Mononuclear cell (primary cell): ENCODE results near the gene CHRNB4. TPM values are rescaled to one million over a fixed set of nuclear protein-coding genes. Genes with fewer than 3 reads are reported as not detected.

Experiments used
- H3K27me3 ChIP-seq: 2 replicates; pipeline ENCODE4 v1.6.0; 2011; ENCODE audit warnings: low read length, control low read depth; ENCODE audit not compliant: insufficient read depth
- H3K4me1 ChIP-seq: 2 replicates; pipeline ENCODE4 v1.5.1; 2011; ENCODE audit warnings: mild to moderate bottlenecking, low read length, control low read depth; ENCODE audit not compliant: insufficient read depth
- H3K4me3 ChIP-seq: 2 replicates; pipeline ENCODE4 v1.5.1; 2011; ENCODE audit warnings: mild to moderate bottlenecking, low read length, moderate library complexity
- H3K9me3 ChIP-seq: 2 replicates; pipeline ENCODE4 v1.5.1; 2011; ENCODE audit warnings: low read depth, mild to moderate bottlenecking, control low read depth, low read length
- total RNA-seq: library from RNA; depleted of rRNA; stranded (reverse); fragments of >200 nt; gene quantifications from one replicate; pipeline ENCODE4 v1.2.3, GENCODE V29; 2012

CHRNB4 gene
- total RNA-seq, 1 donor, result not detected

DNA sequence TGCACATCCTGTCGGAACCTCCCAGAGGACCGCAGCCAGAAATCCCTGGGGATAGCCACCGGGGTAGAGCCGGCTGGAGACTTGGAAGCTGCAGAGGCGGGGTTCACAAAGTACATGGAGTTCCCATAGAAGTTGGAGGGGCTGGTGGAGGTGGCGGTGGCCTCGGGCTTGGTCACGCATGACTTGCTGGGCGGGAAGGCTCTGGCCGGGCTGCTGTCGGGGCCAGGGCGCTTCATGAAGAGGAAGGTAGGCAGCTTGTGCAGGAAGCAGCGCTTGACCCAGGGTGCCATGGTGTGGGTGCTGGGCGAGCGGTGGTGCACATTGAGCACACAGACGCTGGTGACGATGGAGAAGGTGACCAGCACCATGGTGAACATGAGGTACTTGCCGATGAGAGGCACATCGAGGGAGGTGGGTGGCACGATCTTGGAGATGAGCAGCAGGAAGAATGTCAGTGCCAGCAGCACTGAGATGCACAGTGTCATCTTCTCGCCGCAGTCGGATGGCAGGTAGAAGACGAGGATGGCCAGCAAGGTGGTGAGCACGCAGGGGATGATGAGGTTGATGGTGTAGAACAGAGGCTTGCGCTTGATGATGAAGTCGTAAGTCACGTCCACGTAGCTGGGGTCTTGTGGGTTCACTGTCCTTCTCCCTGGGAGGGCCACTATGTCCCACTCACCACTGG, 11.8 kb downstream of the CHRNB4 start:
- Histone ChIP-seq H3K4me1 (no peaks in the 10 kb centered on the region), H3K4me3 (no peak overlapping the region), H3K9me3 (no peaks in the 10 kb centered on the region), H3K27me3 (no peaks in the 10 kb centered on the region)

DNA sequence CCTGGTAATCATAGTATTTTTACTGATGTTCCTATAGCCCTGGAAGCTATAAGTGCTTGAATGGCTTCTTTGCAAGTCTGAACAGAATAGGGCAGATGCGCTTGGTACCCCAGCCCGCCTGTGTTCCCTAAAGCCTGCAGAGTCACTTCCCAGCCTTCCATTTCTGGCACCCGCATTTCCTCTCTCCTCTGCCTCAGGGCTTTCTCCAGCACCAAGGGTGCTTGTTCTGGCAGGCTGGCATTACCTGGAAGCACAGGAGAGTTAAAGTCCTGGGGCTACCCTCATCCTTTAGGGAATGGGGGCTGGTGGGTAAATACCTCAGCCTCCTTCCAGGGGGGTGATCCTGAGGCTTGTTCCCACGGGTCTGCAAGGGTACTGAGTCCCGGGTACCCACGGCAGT, 12.8 kb downstream of the CHRNB4 start:
- Histone ChIP-seq H3K4me3 (no peak overlapping the region), H3K9me3 (no peaks in the 10 kb centered on the region), H3K27me3 (no peaks in the 10 kb centered on the region), H3K4me1 (no peaks in the 10 kb centered on the region)

DNA sequence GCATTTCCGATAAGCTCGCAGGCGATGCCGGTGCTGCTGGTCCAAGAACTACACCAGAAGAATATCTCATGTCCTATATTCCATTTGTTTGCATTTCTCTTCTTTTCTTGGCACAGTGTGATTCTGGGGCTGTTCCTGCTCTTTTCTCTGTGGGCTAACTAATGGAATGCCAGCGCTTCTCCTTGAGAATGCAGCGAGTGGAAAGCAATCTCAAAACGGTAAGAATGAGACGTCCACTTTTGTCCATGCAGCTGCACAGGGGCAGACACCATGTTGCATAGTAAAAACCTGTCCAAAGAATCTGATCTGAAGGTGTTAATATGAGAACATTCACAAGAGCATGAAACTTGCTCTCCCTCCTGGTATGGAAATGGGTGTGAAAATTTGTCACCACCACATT, 13.7 kb downstream of the CHRNB4 start:
- Histone ChIP-seq H3K4me3 (no peak overlapping the region), H3K9me3 (no peaks in the 10 kb centered on the region), H3K4me1 (no peaks in the 10 kb centered on the region), H3K27me3 (peaks cover 4% of the 10 kb centered on the region)

DNA sequence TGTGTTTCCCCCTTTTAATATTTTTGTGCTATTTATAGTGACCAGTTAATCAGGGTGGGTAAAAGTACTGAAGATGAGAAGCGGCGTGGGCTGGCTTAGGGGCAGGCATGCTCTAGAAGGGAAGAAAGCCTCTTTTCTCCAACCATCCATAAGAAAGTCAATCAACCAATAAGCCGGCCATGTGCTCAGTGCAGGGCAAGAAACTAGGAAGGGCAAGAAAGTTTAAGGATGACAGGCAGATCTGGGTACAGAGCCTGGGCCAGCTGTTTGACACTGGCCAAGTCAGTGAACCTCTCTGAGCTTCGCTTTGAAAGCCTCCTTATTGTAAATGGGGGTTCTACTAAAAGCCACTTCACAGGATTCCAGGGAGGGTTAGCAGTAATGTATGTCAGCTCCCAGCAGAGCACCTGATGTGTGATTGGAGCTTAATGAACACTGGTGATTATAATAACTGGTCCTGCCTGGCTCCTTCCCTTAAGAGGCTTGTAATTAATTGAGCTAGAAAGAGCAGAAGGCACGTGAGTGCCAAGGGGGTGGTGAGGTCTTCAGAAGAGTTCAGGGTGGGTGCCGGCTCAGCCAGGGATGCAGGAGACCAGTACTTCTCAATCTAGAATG, 14.5 kb downstream of the CHRNB4 start:
- no peaks in the 10 kb centered on the region for H3K4me1 ChIP-seq
- peaks cover 13% of the 10 kb centered on the region for H3K27me3 ChIP-seq
- no peaks in the 10 kb centered on the region for H3K9me3 ChIP-seq
- no peak overlapping the region for H3K4me3 ChIP-seq

DNA sequence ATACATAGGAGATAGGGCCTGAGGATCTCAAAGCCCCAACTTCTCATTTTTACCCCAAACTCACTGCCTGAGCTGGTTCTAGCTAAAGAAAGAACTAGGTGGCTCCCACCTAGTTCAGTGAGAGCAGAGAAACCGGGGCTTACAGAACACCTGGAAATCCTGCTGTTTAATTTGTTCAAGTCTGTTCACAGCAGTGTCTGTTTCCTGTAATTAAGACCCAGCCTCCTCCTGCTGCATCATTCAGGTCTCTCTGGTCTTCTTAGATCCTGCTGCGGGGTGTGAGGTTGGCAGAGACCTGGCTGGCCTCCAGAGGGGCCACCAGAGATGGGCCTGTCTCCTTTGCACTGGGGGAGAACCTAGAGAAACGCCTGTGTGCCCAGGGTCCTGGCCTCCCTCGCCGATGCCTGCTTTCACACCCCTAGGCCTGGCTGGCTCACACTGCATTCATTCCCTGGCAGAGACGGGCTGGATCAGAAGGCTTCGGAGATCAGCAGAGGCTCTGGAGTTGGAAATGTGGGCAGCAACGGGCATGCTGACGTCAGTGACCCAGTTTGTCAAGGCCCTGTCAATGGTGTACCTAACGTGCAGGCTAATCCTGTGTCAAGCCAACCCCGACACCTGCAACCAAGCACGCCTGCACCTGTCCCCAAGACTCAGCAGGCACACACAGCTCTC, 15.3 kb downstream of the CHRNB4 start:
- peaks cover 18% of the 10 kb centered on the region for H3K27me3 ChIP-seq
- no peak overlapping the region for H3K4me3 ChIP-seq
- H3K4me1 ChIP-seq, result no peaks in the 10 kb centered on the region
- no peaks in the 10 kb centered on the region for H3K9me3 ChIP-seq

DNA sequence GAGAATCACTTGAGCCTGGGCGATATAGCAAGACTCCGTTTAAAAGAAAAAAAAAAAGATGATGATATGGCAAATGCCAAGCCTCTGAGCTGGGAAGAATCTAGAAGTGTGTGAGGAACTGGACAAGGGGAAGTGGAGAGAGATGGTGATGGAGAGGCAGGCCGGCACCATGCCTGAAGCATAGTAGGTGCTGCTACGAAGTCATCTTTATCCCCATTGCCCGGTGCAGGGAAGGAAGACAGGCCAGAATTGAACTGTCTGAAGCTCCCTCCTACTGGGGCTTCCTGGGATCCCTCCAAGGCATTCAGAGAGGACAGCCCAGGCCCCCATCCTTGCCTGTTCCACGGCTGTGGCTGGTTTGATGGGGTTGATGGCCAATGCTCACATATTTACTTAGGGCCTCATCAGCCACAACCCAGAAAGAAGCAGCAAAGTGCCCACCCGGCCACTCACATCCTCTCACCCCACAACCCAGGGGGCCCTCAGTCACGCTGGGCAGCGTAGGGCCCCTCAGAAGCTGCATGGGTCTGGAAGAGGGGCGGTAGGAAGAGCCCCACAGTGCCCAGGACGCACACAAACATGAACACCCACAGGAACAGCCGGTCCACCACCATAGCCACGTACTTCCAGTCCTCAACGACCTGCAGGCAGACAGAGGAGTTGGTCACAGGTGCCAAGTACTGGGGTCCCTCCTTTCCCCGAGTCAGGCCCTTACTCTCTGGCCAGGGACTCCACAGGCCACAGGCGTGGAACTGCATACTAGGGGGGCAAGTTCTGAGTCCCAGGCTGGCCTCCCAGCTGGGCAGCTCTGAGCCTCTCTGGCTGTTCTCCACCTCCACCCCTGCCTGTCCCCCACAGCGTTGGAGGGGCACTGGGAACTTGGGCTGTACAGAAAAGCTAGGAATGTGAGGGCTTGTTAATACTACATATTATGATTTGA, 16.1 kb downstream of the CHRNB4 start:
- H3K27me3 ChIP-seq, result peaks cover 22% of the 10 kb centered on the region

DNA sequence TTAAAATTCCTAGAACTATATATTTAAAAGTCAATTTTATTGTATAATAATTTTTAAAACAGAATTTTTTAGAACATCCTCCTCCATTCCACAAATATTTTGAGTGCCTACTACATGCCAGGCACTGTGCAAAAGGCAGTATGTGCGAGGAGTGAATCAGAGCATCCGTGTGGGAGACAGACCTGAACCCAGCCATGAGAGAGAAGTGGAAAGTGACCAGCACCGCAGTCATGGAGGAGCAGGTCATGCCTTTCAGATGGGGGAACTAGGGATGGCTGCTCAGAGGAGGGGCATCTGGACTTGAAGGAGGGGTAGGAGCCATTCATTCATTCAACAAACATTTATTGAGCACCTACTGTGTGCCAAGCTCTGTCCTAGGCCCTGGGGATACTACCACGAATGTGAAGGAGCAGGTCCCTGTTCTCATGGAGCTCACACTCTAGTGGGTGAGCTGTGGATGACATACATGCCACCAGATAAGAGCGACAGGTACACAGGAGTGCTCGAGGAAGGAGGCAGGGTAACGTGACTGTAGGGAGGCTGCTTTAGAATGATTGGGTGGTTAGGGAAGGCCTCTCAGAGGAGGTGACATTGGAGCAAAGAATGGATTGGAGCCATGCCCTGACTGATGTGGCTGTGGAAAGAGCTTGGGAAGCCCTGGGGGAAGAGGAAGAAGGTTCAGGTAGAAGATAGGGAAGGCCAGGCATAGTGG, 17.1 kb downstream of the CHRNB4 start:
- no peaks in the 10 kb centered on the region for H3K4me1 ChIP-seq
- no peaks in the 10 kb centered on the region for H3K9me3 ChIP-seq
- H3K27me3 ChIP-seq, result peaks cover 32% of the 10 kb centered on the region
- H3K4me3 ChIP-seq, result no peak overlapping the region

More for the DNA sequence above, 16.1 kb downstream of the CHRNB4 start:
- H3K4me3 ChIP-seq, result no peak overlapping the region
- H3K4me1 ChIP-seq, result no peaks in the 10 kb centered on the region
- no peaks in the 10 kb centered on the region for H3K9me3 ChIP-seq

DNA sequence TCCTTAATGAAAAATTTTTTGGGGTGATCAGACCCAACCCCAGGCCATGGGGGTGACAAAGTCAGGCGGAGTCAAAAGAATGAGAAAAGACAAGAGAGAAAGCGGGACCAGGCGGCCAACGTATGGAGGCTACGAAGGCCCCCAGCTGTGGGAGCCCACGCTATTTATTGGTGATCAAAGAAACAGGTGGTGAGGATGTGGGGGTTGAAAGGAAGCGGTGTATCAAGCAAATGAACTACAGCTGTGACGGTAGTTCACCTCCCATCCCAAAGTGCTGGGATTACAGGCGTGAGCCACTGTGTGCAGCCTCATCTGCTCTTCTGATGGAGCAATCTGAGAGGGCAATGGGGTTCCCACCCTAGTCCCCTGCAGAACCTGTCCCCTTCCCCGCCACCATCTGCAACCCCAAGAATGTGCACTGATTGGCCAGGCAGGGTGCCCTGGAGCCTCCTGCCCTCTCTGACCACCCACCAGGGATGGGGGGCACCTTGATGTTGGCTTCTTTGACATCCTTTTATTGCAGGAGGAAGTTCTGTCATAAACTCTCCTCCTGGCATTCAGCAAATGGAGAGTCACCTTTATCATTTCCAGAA, 19.1 kb downstream of the CHRNB4 start:
- Histone ChIP-seq H3K27me3 (peaks cover 37% of the 10 kb centered on the region), H3K4me1 (no peaks in the 10 kb centered on the region), H3K9me3 (no peaks in the 10 kb centered on the region), H3K4me3 (no peak overlapping the region)

DNA sequence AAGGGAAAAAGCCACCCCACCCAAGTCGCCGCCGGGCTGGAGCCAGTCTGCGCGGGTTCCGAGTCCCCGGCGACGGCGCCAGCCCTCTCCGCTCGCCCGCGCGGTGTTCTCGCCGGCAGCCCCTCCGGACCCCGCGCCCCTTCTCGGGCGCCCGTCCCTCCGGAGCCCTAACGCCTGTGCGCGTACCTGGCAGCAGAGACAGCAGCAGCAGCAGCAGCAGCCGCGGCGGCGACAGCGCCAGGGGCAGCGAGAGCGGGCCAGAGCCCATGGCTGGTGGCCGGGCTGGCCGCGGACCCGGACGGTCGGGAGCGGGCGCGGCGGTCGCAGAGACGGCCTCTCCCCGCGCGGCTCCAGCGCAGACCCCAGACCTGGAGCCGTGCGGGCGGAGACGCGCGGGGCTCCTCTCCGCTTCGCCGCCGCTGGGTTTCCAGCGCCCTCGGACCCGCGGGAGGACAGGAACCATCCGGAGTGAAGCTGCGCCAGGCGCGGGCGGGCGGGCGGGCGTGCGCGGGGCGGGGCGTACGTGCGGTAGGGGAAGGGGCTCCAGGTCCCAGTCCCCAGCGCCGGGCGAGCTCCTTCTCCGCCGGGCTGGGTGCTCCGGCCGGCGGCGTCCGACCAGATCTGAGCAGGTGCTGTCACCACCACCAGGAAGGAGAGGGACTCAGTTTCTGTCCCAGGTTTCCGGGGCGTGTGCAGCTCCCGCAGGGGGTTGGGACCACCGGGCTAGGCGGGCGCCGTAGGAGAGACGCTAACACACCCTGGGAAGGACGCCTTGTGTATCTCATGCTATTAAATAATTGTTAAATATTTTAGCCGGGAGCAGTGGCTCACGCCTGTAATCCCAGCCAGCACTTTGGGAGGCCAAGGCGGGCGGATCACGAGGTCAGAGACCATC, 20.2 kb downstream of the CHRNB4 start, which contains the start of gene CHRNA3:
Gene CHRNA3 (minus strand): TSS at position 470 of the 895 bp plus-strand sequence. CDS start 202 bp downstream, at position 268.
- no peak within 1 kb of the TSS for H3K4me3 ChIP-seq
- peaks cover 37% of the 10 kb centered on the region for H3K27me3 ChIP-seq
- no peaks in the 10 kb centered on the region for H3K9me3 ChIP-seq
- H3K4me1 ChIP-seq, result no peaks in the 10 kb centered on the region

DNA sequence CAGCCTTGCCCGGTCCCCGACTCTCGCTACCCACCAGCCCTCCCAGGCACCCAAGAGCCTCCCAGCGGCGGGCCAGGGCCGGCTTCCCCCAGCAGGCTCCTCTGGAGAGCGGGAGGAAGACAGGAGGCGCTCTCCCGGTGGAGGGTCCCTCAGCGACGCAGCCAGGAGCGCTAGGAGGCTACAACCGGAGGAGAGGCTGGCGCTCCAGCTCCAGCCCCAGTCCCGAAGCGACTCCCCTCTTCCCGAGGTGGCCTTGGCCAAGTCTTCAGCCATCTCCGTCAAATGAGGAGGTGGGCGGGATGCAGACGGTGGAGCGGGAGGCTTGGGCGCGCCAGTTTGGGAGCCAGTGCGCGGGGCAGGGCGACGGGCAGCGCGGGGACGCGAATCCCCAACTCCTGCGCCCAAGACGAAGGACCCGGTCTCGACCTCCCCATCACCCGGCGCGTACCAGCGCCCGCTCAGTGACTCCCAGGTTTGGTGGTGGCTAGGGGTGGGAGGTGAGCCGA, 20.9 kb downstream of the CHRNB4 start:
- H3K4me3 ChIP-seq, result no peak overlapping the region
- peaks cover 37% of the 10 kb centered on the region for H3K27me3 ChIP-seq
- no peaks in the 10 kb centered on the region for H3K9me3 ChIP-seq
- H3K4me1 ChIP-seq, result no peaks in the 10 kb centered on the region

DNA sequence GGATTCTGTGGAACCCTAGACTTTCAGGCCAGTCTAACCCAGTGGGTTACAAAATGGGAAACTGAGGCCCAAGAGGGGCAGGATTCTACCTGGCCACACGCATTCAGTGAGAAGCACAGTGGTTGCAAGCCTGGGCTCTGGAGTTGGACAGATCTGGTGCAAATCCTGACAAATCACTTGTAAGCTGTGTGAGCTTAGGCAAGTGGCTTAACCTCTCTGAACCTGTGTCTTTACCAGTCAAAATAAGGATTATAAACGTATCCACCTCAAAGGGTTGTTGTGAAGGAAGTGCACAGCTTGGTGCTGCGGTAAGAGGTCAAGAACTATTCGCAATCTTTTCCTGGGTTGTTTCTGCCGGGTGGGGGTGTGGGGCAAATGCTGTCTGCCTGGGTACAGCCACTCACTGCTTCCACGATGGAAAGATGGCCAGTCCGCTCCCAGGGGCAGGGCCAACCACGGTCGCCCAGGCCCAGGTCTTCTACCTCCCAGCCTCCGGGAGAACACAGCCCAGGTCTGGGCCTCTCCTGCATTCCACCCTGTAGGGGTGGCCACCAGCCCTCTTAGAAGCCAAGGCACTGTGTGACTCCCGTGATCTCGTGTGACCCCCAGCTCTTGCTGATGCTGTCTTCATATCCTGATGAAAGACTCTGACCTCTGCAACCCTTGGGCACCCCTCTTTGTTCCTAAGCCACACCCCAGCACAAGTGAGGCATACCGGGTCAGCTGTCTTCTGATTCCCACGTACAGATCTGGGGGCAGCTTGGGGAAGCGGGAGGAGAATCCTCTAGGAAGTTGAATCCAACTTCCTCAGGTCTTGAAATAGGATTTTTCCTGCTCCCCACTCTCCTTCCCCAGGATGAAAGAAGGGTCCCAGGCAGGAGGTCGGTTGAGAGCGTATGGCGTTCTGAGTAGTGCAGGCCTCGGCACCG, 21.7 kb downstream of the CHRNB4 start:
- Histone ChIP-seq H3K9me3 (no peaks in the 10 kb centered on the region), H3K4me3 (no peak overlapping the region), H3K27me3 (peaks cover 37% of the 10 kb centered on the region), H3K4me1 (no peaks in the 10 kb centered on the region)

DNA sequence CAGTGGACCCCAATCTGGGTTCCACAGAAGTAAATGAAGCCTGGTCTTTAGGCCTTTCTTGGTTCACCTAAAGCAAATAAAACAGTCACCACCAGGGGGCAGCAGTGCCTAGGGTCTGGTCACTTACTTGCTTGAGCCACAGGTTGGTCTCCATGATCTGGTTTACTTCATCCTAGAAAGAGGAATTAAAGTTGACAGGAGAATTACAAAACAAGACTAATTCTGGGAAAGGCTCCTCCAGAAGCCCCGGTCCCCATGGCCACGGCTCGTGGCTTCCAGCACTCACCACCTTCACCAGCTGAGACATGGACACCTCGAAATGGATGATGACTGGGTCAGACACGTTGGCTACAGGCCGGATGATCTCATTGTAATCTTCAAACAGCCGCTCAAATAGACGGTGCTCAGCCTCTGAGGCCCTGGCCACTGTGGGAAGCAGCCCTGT, 22.5 kb downstream of the CHRNB4 start:
- Histone ChIP-seq H3K27me3 (peaks cover 37% of the 10 kb centered on the region), H3K4me3 (no peak overlapping the region), H3K4me1 (no peaks in the 10 kb centered on the region), H3K9me3 (no peaks in the 10 kb centered on the region)
